GM19467 (cell line): ENCODE data around the gene TNFRSF8.
A peak's percentile ranks its signal among the peaks of the same experiment; 100 is the strongest.
"Not testable (repeated sequence)": the region's sequence is repeated elsewhere in the genome, so short reads cannot be mapped to it uniquely, and the experiment has no call there.

Experiments used
- ATAC-seq: cut with Tn5 transposase; IDR thresholded peaks from one replicate; pipeline ENCODE4 v1.9.1; 2021; ENCODE audit warnings: mild to moderate bottlenecking, moderate library complexity; ENCODE audit not compliant: unreplicated experiment

Gene TNFRSF8

DNA sequence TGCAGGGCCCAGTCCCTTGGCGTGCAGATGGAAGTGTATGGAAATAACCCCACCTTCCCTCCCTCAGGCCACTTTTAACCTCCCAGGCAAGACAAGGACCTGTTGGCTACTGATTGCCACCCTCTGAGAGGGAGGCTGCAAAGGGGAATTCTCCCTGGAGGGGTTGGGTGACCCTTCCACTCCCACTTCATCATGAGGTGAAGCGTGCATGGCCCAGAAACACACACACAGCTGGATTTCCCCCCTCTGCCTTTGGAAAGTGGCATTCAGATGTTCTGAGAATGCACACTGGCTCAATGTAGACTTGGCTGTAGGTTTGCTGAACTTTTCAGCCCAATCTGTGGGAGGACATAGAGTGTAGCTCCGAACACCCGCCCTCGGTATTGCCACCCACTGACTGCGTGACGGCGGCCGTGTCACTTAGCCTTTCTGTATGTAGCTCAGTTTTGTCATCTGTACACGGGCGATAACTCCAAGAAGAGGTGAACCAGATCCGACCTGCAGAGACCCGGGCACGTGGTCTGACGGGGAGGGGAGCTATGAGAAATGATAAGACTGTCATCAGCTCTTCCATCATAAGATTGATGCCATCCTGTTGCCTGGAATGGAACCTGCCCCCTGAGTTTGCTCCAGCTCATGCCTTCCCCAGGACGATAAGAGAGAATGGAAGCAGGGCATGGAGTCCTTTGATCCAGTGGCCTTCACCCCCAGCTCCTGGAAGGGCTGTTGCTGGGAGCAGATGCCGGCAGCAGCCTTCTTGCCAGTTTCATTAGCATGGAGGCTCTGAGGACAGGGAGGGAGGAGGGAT lies 24.5 kb upstream of the TNFRSF8 start:
- no peak for ATAC-seq

DNA sequence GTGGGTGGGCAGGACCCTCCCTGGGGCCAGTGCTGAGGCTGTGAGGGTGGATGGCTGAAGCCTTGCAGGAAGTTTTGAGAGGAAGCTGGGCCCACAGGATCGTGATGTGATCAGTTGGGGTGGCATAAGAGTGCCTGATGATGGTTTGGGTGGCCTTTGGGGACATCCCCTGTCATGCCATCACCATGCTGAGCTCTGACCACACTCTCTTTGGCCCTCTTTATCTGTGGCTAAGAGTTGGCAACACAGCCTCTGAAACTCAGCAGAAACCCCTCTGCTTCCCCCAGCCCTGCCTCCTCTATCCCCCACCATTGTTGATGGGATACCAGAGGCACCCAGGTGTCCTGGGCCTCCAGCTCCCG lies 24.0 kb upstream of the TNFRSF8 start:
- ATAC-seq, result no peak

DNA sequence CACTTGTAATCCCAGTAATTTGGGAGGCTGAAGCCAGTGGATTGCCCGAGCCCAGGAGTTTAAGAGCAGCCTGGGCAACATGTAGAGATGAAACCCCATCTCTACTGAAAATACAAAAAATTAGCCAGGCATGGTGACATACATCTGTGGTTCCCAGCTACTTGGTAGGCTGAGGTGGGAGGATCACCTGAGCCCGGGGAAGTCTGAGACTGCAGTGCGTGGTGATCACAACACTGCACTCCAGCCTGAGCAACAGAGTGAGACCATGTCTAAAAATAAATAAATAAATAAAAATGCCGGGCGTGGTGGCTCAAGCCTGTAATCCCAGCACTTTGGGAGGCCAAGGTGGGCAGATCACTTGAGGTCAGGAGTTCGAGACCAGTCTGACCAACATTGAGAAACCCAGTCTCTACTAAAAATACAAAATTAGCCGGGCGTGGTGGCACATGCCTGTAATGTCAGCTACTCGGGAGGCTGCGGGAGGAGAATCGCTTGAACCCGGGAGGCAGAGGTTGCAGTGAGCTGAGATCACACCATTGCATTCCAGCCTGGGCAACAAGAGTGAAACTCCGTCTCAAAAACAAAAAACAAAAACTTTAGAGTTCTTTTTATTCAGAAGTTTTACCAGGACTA lies 23.2 kb upstream of the TNFRSF8 start:
- peak; percentile 41 for ATAC-seq

DNA sequence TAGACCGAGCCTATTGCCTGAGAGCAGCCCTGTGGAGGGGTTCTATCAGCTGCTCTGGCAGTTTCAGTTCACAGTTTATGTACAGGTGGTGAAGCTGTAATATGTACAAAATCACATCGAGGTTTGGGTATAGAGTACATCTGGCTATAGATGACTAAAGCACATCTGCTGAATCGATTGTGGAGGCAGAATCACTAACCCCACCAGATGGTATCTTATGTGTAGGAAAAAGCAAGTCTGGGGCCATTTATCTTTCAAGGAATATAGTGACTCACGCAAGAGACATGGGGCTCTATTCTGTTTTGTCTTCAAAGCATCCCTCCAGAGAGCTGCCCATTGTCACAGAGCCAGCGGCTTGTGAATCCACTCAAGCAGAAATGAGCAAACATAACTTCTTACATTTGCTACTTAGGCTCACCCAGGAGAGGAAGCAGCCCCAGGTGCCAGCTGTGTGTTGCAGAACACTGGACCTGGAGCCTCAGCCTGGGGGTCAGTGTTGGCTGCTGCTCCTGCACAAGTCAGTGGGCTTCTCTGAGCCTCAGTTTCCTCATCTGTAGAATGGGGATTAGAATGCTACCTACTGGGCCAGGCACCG lies 22.5 kb upstream of the TNFRSF8 start:
- peak; percentile 73 for ATAC-seq

DNA sequence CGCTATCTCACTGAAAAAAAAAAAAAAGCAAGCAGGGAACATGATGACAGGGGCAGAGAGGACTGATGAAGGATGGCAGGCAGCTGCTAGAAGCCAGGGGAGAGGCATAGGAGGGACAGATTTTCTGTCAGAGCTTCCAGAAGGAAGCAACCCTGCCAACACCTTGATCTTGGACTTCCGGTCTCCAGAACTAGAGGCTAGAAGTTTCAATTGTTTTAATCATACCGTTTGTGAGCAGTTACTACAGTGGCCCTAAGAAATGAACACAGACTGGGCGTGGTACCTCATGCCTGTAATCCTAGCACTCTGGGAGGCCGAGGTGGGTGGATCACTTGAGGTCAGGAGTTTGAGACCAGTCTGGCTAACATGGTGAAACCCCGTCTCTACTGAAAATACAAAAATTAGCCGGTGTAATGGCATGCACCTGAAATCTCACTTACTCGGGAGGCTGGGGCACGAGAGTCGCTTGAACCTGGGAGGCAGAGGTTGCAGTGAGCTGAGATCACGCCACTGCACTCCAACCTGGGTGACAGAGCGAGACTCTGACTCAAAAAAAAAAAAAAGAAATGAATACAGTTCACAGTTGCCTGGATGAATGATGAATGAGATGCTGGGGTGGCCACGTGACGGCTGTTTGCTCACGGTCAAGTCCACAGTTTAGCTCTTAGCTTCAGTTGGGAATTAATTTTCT lies 18.8 kb upstream of the TNFRSF8 start:
- not testable (repeated sequence) for ATAC-seq

DNA sequence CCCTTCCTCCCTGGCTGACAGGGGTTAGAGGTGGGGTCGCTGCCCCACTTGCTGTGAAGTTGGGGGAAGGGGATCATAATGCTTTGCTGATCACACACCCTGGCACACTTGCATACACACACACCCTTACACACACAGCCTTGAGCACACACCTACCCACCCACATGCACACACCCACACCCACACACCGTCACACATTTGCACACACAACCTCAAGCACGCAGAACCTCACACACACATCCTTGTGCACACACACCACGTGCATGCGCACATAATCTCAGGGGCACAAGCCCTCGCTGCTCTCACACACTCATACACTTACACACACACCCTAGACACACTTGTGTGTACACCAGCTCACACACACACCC lies 16.4 kb upstream of the TNFRSF8 start:
- no peak for ATAC-seq

DNA sequence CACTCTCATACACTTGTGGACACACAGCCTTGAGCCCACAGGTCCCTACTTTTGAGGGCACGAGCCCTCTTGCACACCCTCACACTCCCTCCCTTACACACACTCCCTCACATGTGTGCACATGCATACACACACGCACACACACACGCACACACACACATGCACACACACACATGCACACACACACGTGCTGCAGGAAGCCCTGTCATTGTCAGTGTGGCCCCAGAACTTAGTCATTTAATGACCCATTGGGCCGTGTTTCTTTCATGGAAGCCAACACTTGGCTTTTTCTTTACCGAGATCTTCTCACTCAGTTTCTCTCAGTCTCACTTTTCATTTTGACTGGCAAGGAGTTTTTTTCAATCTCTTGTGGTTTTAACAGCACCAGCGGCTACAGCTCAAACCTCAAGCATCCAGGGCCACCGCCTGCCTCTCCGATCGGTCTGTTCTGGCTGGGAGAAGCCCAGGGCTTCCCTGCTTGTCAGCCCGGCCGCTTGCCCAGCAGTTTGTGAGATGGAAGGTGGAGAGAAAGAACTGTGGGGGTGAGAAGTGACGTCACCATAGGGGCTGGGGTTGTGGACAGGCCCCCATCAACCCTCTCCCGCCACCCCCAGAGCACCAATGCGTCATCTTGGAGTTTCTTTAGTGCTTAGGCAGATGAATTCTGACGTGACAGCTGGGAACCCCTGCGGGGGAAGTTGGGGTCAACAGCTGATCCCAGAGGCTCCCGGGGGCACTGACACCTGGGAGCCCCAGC lies 15.8 kb upstream of the TNFRSF8 start:
- ATAC-seq, result no peak

DNA sequence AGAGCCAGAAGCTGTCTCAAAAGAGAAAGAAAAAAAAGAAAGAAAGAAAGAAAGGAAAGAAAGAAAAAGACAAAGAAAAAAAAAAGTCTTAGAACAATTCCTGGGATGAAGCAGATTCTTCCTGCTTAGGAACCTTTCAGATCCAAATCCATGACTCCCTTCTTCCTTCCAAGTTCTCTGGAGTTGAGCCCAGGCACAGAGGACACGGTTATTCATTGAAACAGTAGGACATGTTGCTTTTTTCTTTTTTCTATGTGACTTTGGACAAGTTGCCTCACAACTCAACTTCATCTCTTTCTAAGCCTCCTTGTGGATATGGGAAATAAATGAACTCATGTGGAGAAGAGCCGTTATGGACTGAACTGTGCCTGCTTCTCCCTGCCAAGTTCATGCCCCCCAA lies 14.7 kb upstream of the TNFRSF8 start:
- no peak for ATAC-seq

DNA sequence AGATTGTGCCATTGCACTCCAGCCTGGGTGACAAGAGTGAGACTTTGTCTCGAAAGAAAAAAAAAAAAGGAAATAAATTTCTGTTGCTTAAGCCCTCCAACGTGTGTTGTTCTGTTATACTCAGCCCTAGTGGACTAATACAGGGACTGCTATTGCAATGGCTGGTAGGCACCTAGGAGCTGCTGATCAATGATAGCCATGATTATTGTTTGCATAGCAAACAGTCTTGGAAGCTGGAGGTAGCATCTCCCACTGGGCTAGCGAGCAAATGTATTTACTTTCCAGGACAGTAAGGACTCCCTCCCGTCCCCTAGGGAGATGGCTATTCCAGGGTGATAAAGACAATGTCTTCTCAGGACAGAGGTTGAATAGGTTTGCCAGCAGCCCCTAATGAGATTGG lies 13.5 kb upstream of the TNFRSF8 start:
- no peak for ATAC-seq

DNA sequence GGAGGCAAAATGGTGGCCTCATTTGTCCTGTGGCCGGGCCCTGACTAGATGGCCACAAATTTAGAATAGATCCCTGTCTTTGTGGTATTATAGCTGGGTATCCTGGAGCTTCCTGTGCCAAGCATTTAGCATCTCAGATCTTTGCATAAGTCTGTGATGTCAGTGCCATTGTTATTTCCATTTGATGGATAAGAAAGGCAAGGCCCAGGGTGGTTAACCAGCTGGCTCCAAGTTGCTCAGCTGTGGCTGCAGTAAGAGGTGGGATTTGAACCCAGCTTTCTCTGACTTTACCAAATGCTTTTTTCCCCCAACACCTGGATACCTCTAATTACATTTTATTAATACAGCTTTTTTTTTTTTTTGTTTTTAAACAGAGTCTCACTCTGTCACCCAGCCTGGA lies 11.7 kb upstream of the TNFRSF8 start:
- ATAC-seq, result no peak

DNA sequence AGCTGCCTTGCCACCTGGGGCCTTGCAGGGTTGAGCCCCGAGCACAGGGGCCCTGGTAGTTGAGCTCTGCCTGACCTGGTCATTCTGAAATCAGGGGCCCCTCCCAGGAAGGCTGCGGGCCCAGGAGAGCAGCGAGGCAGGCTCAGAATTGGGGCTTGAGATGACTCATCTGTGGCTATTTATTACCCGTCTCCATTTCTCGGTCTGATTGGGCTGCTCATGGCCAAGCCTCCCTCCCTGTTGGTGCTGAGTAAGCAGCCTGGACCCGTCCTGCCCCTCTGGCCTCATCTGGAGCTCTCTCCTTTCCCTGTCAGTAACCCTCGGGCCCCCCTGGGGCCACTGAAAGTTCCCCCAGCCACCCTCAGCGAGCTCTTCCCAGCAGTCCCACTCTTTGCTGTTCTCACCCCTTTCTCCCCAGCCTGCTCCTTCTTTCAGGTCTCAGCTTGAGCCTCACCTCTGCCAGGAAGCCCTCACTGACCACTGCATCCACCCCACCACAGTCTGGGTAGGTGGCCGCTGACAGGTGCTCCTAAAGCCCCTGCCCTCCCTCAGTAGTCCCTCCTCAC lies 11.0 kb upstream of the TNFRSF8 start:
- peak; percentile 63 for ATAC-seq

DNA sequence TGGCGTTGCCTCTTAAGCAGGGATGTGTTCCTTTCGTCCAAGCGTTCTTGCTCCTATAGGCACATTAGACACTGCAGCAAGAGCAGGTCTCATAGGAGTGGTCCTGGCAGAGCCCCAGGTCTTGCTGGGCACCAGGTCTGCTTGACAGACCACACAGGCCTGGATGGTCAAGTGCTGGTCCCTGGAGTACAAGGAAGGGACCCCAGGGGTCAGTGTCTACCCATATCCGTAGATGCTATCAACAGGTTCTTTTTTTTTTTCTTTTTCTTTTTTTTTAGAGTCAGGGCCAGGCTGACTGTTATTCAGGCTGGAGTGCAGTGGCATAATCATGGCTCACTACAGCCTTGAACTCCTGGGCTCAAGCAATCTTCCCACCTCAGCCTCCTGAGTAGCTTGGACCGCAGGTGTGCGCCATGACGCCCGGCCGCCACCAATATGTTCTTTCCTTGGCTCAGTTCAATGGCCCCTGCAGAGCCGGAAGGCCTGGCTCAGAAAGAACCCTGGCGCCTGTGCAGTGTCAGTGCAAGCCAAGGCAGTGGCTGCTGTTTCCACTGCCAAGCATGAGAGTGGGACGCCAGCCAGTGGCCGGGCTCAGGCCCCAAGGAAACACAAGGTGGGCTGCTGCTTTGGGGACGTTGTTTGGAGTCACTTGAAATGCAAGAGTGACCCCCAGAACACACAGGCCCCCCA lies 10.0 kb upstream of the TNFRSF8 start:
- ATAC-seq, result no peak

DNA sequence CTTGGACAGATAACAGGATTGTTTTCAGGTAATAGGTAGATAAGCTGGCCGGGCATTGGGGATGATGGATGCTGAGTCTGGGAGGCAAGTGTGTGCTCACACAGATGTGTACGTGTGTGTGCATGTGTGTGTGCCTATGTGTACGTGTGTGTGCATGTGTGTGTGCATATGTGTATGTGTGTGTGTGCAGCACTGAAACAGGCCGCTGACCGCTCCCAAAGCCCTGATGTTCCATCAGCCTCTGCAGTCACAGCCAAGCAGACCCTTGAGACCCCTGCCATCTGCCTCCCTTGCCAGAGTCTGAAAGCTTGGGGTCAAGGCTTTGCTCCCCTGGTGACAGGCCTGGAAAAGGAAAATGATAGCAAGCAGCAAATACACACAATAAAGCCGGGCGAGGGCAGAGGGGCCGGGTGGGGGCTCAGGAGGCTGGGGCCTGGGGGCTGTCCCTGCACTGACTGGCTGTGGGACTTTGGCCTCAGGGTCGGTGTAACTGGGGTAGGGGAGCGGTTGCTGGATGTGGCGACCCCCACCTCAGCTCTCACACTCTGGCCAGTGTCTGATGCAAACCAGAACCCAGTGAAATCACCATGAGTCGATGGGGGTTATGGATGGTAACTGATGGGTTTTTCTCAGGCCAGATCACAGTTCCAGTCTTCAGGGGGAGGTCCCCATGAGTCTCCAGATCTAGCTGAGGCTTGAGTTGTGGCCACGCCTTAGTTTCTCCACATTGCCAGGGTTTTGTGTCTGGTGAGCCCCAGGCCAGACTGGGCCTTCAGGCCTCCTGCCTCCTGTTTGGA lies 9.2 kb upstream of the TNFRSF8 start:
- no peak for ATAC-seq

DNA sequence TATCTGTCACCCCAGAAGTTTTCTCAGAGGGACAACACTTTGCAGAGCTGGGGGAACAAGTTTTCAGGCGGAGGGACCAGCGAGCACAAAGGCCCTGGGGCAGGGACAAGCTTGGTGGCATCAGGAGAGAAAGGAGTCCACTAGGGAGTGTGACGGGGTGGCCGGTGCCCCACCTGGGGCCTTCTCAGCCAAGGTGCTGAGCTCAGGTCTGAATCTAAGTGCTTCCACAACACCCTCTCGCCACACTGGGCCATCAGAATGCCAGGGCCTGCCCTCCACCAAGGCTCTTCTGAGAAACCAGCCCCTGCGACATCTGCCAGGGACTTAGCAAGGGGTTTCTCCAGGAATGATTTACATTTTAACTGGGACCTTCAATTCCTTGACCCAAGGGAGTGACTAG lies 7.8 kb upstream of the TNFRSF8 start:
- no peak for ATAC-seq

DNA sequence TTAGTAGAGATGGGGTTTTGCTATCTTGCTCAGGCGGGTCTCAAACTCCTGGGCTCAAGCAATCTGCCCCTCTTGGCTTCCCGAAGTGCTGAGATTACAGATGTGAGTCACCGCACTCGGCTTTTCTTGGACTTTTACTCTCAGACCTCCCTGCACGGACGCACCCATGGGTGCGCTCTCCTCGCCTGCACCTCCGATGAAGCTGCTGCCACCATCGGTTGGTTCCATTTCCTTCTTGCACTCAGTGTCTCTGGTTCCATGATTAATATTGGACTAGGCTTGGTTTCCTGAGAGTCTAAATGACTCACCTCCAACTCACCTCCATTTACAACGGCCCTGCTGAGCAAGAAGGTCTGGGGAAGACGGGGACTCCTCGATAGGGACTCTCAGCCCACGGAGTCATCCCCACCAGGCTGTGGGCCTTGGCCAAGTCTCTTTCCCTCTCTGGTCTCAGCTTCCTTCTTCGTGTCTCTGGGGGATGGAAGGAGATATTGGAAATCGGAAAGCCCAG lies 6.7 kb upstream of the TNFRSF8 start:
- ATAC-seq, result no peak

DNA sequence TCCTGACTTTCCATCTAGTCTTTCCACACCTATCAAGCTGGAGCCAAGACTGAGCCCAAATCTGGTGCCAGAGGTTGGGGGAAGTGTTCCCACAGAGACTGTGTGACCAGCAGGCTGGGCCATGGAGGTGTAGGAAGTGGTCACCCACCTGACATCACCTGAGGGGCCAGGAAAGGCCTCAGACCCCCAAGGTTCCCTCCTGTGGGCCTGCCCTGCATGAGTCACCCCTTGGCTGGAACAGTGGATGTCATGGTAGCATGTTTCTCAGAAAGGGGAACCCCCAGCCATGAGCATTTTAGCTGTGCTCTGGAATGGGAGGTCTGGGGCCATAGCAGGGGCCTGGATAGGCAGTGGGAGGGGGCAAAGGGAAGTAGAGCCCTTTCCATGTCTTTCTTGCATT lies 5.7 kb upstream of the TNFRSF8 start:
- no peak for ATAC-seq

DNA sequence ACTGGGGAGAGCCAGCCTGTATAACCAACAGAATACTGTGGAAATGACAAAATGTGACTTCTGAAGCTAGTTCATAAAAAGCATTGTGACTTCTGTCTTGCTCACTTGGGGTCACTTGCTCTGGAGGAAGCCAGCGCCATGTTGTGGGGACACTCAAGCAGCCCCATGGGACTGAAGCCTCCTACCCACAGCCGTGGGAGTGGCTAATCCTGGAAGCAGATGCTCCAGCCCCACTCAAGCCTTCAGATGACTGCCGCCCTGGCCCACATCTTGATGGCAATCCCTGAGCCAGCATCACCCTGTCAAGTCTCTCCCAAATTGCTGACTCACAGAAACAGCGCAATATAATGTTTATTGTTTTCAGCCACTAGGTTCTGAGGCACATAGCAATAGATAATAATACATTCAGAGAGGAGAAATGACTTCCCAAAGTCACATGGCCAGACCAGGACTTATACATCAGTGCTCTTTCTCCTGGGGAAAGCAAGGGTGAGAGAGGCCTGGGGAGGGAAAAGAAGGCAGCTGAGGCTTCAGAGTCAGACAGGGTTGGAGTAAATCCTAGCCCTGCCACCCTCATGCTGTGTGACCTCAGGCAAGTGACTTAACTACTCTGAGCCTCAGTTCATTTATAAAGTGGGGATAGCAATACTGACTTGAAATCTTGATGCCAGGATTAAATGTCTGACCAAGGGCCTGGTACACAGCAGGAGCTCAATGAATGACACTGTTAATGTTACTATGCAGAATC lies 5.0 kb upstream of the TNFRSF8 start:
- no peak for ATAC-seq

DNA sequence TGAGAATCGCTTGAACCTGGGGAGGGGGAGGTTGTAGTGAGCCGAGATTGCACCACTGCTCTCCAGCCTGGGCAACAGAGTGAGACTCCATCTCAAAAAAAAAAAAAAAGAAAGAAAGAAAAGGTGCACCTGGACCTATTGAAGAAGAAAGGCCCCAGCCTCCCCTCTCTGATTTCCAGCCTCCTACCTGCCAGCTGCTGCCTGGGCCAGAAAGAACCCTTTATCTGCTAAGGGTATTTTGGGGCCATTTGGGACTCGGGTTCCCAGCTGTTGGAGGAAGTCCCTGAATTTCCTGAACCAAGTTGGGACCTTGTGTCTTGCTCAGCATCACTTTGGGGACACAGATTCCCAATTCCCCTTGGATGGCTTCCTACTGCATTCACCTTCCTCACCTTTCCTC lies 3.9 kb upstream of the TNFRSF8 start:
- no peak for ATAC-seq
